OCI-LY7 (cell line): ENCODE measurements around the gene SLC25A30. TPM values are rescaled to one million over a fixed set of nuclear protein-coding genes. Genes with fewer than 3 reads are reported as not detected.

Source experiments
- BruUV-seq: library from RNA; stranded (reverse); fragments of 400-500 nt; replicated peaks from 2 replicates; lab custom pipeline; 2021; lab: Mats Ljungman, UMichigan
- CTCF ChIA-PET: fragments of 300-600 bp; sonication (Branson Sonifier 250); formaldehyde crosslinking; loops from one replicate; lab custom pipeline; 2022; ENCODE audit warnings: antibody characterized with exemption; ENCODE audit not compliant: unreplicated experiment; lab: Charles Lee
- POLR2A ChIA-PET: fragments of 300-600 bp; sonication (Branson Sonifier 250); formaldehyde crosslinking; loops from one replicate; lab custom pipeline; 2022; ENCODE audit warnings: antibody characterized with exemption; lab: Charles Lee
- DNase-seq: peaks from one replicate; pipeline ENCODE4 v3.0.0-alpha.2; 2015; ENCODE audit warnings: low spot score
- H2AFZ ChIP-seq: fragments of 200-600 bp; sonication (generic), shearing (Covaris generic); 2 replicates; pipeline ENCODE4 v1.6.1; 2014; ENCODE audit warnings: mild to moderate bottlenecking, antibody characterized with exemption, low read length, moderate library complexity
- H3K27ac ChIP-seq: fragments of 200-600 bp; sonication (generic); 2 replicates; pipeline ENCODE4 v1.5.1; 2014; ENCODE audit warnings: mixed run types, low read depth, mild to moderate bottlenecking, moderate library complexity, low read length, inconsistent platforms; ENCODE audit not compliant: poor library complexity, severe bottlenecking
- H3K36me3 ChIP-seq: fragments of 200-600 bp; sonication (generic); 2 replicates; pipeline ENCODE4 v1.6.1; 2014; ENCODE audit warnings: mild to moderate bottlenecking, antibody characterized with exemption, low read length, moderate library complexity, mixed read lengths; ENCODE audit not compliant: insufficient read depth
- H3K4me1 ChIP-seq: fragments of 200-600 bp; sonication (generic); 2 replicates; pipeline ENCODE4 v1.5.1; 2014; ENCODE audit warnings: mild to moderate bottlenecking, low read length; ENCODE audit not compliant: insufficient read depth, poor library complexity, severe bottlenecking
- H3K4me2 ChIP-seq: fragments of 200-600 bp; sonication (generic); 2 replicates; pipeline ENCODE4 v1.6.1; 2014; ENCODE audit warnings: mild to moderate bottlenecking, low read length
- H3K4me3 ChIP-seq: fragments of 200-600 bp; sonication (generic); 2 replicates; pipeline ENCODE4 v1.5.1; 2014; ENCODE audit warnings: mild to moderate bottlenecking, low read depth, low read length; ENCODE audit not compliant: poor library complexity, severe bottlenecking
- H3K79me2 ChIP-seq: fragments of 200-600 bp; sonication (generic); 2 replicates; pipeline ENCODE4 v1.6.1; 2016; ENCODE audit warnings: low read depth, mild to moderate bottlenecking, low read length, moderate library complexity, mixed read lengths; ENCODE audit not compliant: insufficient read depth
- H3K9me2 ChIP-seq: fragments of 200-600 bp; sonication (generic); 2 replicates; pipeline ENCODE4 v1.6.1; 2016; ENCODE audit warnings: mild to moderate bottlenecking, low read length, mixed read lengths; ENCODE audit not compliant: insufficient read depth
- H3K9me3 ChIP-seq: fragments of 200-600 bp; sonication (generic); 2 replicates; pipeline ENCODE4 v1.6.1; 2014; ENCODE audit warnings: mild to moderate bottlenecking, mixed run types, low read length, mixed read lengths
- H4K20me1 ChIP-seq: fragments of 200-600 bp; sonication (generic); 2 replicates; pipeline ENCODE4 v1.6.1; 2014; ENCODE audit warnings: mild to moderate bottlenecking, antibody characterized with exemption, low read length, moderate library complexity, mixed read lengths; ENCODE audit not compliant: insufficient read depth
- EZH2phosphoT487 ChIP-seq: fragments of 200-600 bp; sonication (generic); IDR thresholded peaks from 2 replicates; pipeline ENCODE4 v1.6.1; 2018; ENCODE audit warnings: low read depth, borderline replicate concordance, mild to moderate bottlenecking, mixed run types, antibody characterized with exemption, low read length, moderate library complexity, mixed read lengths
- intact Hi-C: fragments of 100-400 bp; cut with micrococcal nuclease; formaldehyde crosslinking; loops from one replicate; pipeline ENCODE4 v1.10.0; 2022; ENCODE audit not compliant: unreplicated experiment
- total RNA-seq, 2 experiments: library from RNA; depleted of rRNA in 1 of 2; stranded (reverse); fragments of >200 nt in 1 of 2; shearing (Covaris generic) in 1 of 2; gene quantifications; 2 replicates each; pipeline ENCODE4 v1.2.3, GENCODE V29; 2014 to 2022
- TF ChIP-seq, protein P1 (sequence below): fragments of 200-600 bp; sonication (generic); conservative IDR thresholded peaks from 2 replicates; pipeline ENCODE4 v1.5.1; 2014; ENCODE audit warnings: mild to moderate bottlenecking, antibody characterized with exemption, low read length, moderate library complexity, mixed read lengths

The SLC25A30 gene
- total RNA-seq, 2 experiments from 2014 or later, result 0.78 to 1.5 TPM

GRCh38 chr13:45368005-45368404 lies 50.2 kb downstream of the SLC25A30 start:
- intact Hi-C loops, result no loop called here
- Histone ChIP-seq H3K4me1 (peaks cover 18% of the 10 kb centered on the region), H3K27ac (peak overlapping the region; percentile 50), H3K4me3 (no peak overlapping the region), H3K4me2 (peak overlapping the region; percentile 68; the same call in 1 of the 2 replicates), H2AFZ (no peak overlapping the region), H3K79me2 (no peaks in the 10 kb centered on the region), H4K20me1 (no peaks in the 10 kb centered on the region), H3K36me3 (peaks cover 10% of the 10 kb centered on the region; the same call in 1 of the 2 replicates), H3K9me2 (no peaks in the 10 kb centered on the region), H3K9me3 (peaks cover 11% of the 10 kb centered on the region)
- TF ChIP-seq, protein P1, sequence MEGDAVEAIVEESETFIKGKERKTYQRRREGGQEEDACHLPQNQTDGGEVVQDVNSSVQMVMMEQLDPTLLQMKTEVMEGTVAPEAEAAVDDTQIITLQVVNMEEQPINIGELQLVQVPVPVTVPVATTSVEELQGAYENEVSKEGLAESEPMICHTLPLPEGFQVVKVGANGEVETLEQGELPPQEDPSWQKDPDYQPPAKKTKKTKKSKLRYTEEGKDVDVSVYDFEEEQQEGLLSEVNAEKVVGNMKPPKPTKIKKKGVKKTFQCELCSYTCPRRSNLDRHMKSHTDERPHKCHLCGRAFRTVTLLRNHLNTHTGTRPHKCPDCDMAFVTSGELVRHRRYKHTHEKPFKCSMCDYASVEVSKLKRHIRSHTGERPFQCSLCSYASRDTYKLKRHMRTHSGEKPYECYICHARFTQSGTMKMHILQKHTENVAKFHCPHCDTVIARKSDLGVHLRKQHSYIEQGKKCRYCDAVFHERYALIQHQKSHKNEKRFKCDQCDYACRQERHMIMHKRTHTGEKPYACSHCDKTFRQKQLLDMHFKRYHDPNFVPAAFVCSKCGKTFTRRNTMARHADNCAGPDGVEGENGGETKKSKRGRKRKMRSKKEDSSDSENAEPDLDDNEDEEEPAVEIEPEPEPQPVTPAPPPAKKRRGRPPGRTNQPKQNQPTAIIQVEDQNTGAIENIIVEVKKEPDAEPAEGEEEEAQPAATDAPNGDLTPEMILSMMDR, result no peak
- TF ChIP-seq EZH2phosphoT487, result no peak
- ChIA-PET POLR2A (interaction anchor here (0.6 to 1.4 kb wide), 3 partner anchors 15 to 27 kb away, joined by 3 to 4 read pairs (median 3); partner anchors contain the start of gene TPT1), CTCF (no interaction called here)
- DNase-seq, result no peak
- BruUV-seq, result no TSS peak

DNA sequence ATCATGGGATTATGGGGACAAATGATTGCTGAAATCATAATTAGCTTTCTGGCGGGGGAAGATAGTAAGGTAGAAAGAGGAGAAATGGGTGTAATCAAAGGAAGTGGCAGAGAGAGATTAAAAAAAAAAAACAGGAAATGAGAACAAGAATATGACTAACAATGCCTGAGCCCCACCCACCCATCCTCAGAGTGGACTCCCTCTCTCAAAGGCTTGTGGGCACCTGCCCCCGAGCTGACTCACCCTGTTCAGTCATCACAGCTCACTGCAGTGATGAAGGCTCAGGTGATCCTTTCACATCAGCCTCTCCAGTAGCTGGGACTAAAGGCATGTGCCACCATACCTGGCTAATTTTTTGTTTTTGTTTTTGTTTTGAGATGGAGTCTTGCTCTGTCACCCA lies 50.8 kb downstream of the SLC25A30 start:
- no peaks in the 10 kb centered on the region for H3K79me2 ChIP-seq
- TF ChIP-seq EZH2phosphoT487, result no peak
- TF ChIP-seq, protein P1, result no peak
- H3K4me2 ChIP-seq, result peak overlapping the region; percentile 68
- H3K9me3 ChIP-seq, result peaks cover 15% of the 10 kb centered on the region
- H2AFZ ChIP-seq, result peak overlapping the region; percentile 62; the same call in 1 of the 2 replicates
- DNase-seq, result peak; percentile 84
- H3K27ac ChIP-seq, result peak overlapping the region; percentile 50
- H3K9me2 ChIP-seq, result no peaks in the 10 kb centered on the region
- H3K4me1 ChIP-seq, result peaks cover 18% of the 10 kb centered on the region
- peak overlapping the region; percentile 41 for H3K4me3 ChIP-seq
- no TSS peak for BruUV-seq
- intact Hi-C loops, result no loop called here
- POLR2A ChIA-PET, result interaction anchor here (0.7 to 1.4 kb wide), 6 partner anchors 16 to 169 kb away, joined by 3 to 5 read pairs (median 3); partner anchors contain the start of gene TPT1
- H3K36me3 ChIP-seq, result peaks cover 17% of the 10 kb centered on the region; the same call in 1 of the 2 replicates
- no peaks in the 10 kb centered on the region for H4K20me1 ChIP-seq
- CTCF ChIA-PET, result no interaction called here

GRCh38 chr13:45365558-45365885 lies 52.7 kb downstream of the SLC25A30 start:
- H3K9me3 ChIP-seq, result peaks cover 15% of the 10 kb centered on the region
- H3K36me3 ChIP-seq, result peaks cover 24% of the 10 kb centered on the region
- no peaks in the 10 kb centered on the region for H3K9me2 ChIP-seq
- no peak overlapping the region for H3K27ac ChIP-seq
- no TSS peak for BruUV-seq
- H2AFZ ChIP-seq, result no peak overlapping the region
- no peak overlapping the region for H3K4me2 ChIP-seq
- H4K20me1 ChIP-seq, result no peaks in the 10 kb centered on the region
- H3K4me1 ChIP-seq, result peaks cover 18% of the 10 kb centered on the region
- no peak overlapping the region for H3K4me3 ChIP-seq
- DNase-seq, result no peak
- ChIA-PET POLR2A (no interaction called here), CTCF (no interaction called here)
- no peaks in the 10 kb centered on the region for H3K79me2 ChIP-seq
- intact Hi-C loops, result no loop called here
- TF ChIP-seq EZH2phosphoT487, result no peak
- TF ChIP-seq, protein P1, result no peak
